ENCODE results near the gene SAMD4A.

The SAMD4A gene

GRCh38 chr14:54566410-54567223, at the start of gene SAMD4A:
TSS of gene SAMD4A (plus strand) at chr14:54567128. CDS start at chr14:54567917, 789 bp downstream.
- no peak for TF ChIP-seq JUND (IDR thresholded peaks at IDR 0.05; ENCODE audit: low read depth)
- in situ Hi-C loops (cut with HindIII; ENCODE audit: low pct_unique_long_range_greater_than_20kb, low sequenced_read_pairs) = no loop called here
- peak; percentile 88 to 93 for DNase-seq (ENCODE audit: low read depth in 1 of 2, low spot score in 1 of 2)

GRCh38 chr14:54524410-54524809, 42.5 kb upstream of the SAMD4A start:
- TF ChIP-seq JUND (IDR thresholded peaks at IDR 0.05; ENCODE audit: low read depth) = no peak
- in situ Hi-C loops (cut with HindIII; ENCODE audit: low pct_unique_long_range_greater_than_20kb, low sequenced_read_pairs) = no loop called here
- DNase-seq (ENCODE audit: low read depth in 1 of 2, low spot score in 1 of 2) = no peak

GRCh38 chr14:54528973-54529372, 38.0 kb upstream of the SAMD4A start:
- no peak for TF ChIP-seq JUND (IDR thresholded peaks at IDR 0.05; ENCODE audit: low read depth)
- in situ Hi-C loops (cut with HindIII; ENCODE audit: low pct_unique_long_range_greater_than_20kb, low sequenced_read_pairs) = no loop called here

GRCh38 chr14:54529811-54530210, 37.1 kb upstream of the SAMD4A start:
- no peak for TF ChIP-seq JUND (IDR thresholded peaks at IDR 0.05; ENCODE audit: low read depth)
- no peak for DNase-seq (ENCODE audit: low read depth in 1 of 2, low spot score in 1 of 2)
- in situ Hi-C loops (cut with HindIII; ENCODE audit: low pct_unique_long_range_greater_than_20kb, low sequenced_read_pairs) = no loop called here

More at GRCh38 chr14:54528973-54529372, 38.0 kb upstream of the SAMD4A start:
- DNase-seq (ENCODE audit: low read depth in 1 of 2, low spot score in 1 of 2) = no peak

GRCh38 chr14:54532111-54533012, 34.6 kb upstream of the SAMD4A start:
- in situ Hi-C loops (cut with HindIII; ENCODE audit: low pct_unique_long_range_greater_than_20kb, low sequenced_read_pairs) = no loop called here
- no peak for TF ChIP-seq JUND (IDR thresholded peaks at IDR 0.05; ENCODE audit: low read depth)
- DNase-seq (ENCODE audit: low read depth in 1 of 2, low spot score in 1 of 2) = no peak

- DNase-seq (ENCODE audit: low read depth in 1 of 2, low spot score in 1 of 2) = no peak
- in situ Hi-C loops (cut with HindIII; ENCODE audit: low pct_unique_long_range_greater_than_20kb, low sequenced_read_pairs) = no loop called here
- TF ChIP-seq JUND (IDR thresholded peaks at IDR 0.05; ENCODE audit: low read depth) = no peak
Measured at GRCh38 chr14:54533100-54533499, 33.8 kb upstream of the SAMD4A start.

- DNase-seq (ENCODE audit: low read depth in 1 of 2, low spot score in 1 of 2) = no peak
- in situ Hi-C loops (cut with HindIII; ENCODE audit: low pct_unique_long_range_greater_than_20kb, low sequenced_read_pairs) = no loop called here
- no peak for TF ChIP-seq JUND (IDR thresholded peaks at IDR 0.05; ENCODE audit: low read depth)
Measured at GRCh38 chr14:54535126-54535525, 31.8 kb upstream of the SAMD4A start.

- no peak for TF ChIP-seq JUND (IDR thresholded peaks at IDR 0.05; ENCODE audit: low read depth)
- DNase-seq (ENCODE audit: low read depth in 1 of 2, low spot score in 1 of 2) = no peak
- in situ Hi-C loops (cut with HindIII; ENCODE audit: low pct_unique_long_range_greater_than_20kb, low sequenced_read_pairs) = no loop called here
Measured at GRCh38 chr14:54535646-54536045, 31.3 kb upstream of the SAMD4A start.

GRCh38 chr14:54537651-54538050, 29.3 kb upstream of the SAMD4A start:
- DNase-seq (ENCODE audit: low read depth in 1 of 2, low spot score in 1 of 2) = no peak
- TF ChIP-seq JUND (IDR thresholded peaks at IDR 0.05; ENCODE audit: low read depth) = no peak
- in situ Hi-C loops (cut with HindIII; ENCODE audit: low pct_unique_long_range_greater_than_20kb, low sequenced_read_pairs) = no loop called here

GRCh38 chr14:54538055-54538454, 28.9 kb upstream of the SAMD4A start:
- TF ChIP-seq JUND (IDR thresholded peaks at IDR 0.05; ENCODE audit: low read depth) = no peak
- in situ Hi-C loops (cut with HindIII; ENCODE audit: low pct_unique_long_range_greater_than_20kb, low sequenced_read_pairs) = no loop called here

GRCh38 chr14:54547583-54547982, 19.3 kb upstream of the SAMD4A start:
- in situ Hi-C loops (cut with HindIII; ENCODE audit: low pct_unique_long_range_greater_than_20kb, low sequenced_read_pairs) = no loop called here
- no peak for DNase-seq (ENCODE audit: low read depth in 1 of 2, low spot score in 1 of 2)
- no peak for TF ChIP-seq JUND (IDR thresholded peaks at IDR 0.05; ENCODE audit: low read depth)

More at GRCh38 chr14:54538055-54538454, 28.9 kb upstream of the SAMD4A start:
- DNase-seq (ENCODE audit: low read depth in 1 of 2, low spot score in 1 of 2) = no peak

- no peak for TF ChIP-seq JUND (IDR thresholded peaks at IDR 0.05; ENCODE audit: low read depth)
- DNase-seq (ENCODE audit: low read depth in 1 of 2, low spot score in 1 of 2) = no peak
- in situ Hi-C loops (cut with HindIII; ENCODE audit: low pct_unique_long_range_greater_than_20kb, low sequenced_read_pairs) = no loop called here
Measured at GRCh38 chr14:54548491-54548890, 18.4 kb upstream of the SAMD4A start.

- no peak for TF ChIP-seq JUND (IDR thresholded peaks at IDR 0.05; ENCODE audit: low read depth)
- in situ Hi-C loops (cut with HindIII; ENCODE audit: low pct_unique_long_range_greater_than_20kb, low sequenced_read_pairs) = no loop called here
- DNase-seq (ENCODE audit: low read depth in 1 of 2, low spot score in 1 of 2) = peak in 1 of 2 experiments; percentile 57
Measured at GRCh38 chr14:54549862-54550261, 17.1 kb upstream of the SAMD4A start.

All from T47D (cell line).